ENCODE data around the gene MOCS3. TPM values are rescaled to one million over a fixed set of nuclear protein-coding genes. Genes with fewer than 3 reads are reported as not detected.

Gene MOCS3
- polyA plus RNA-seq, 1 donor from 2014 or later = 5.5 TPM

DNA sequence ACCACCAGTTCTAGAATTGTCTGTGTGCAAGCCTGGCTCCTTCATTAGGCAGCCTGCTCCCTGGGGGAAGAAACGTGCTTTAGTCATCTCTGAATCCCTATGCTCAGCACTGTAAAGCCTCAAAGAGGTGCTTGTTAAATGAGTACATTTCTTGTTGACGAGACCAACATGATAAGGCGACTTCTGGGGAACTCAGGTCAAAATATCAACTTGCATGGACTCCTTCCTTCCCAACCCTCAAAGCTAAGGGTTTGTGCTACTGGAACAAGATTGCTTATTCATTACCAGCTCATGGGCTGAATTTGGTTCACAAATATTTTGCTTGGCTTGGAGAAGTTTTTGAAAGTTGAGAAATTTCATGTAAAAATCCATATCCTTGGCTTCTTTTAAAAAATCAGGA is 53.7 kb downstream of the MOCS3 start:
- H3K9me2 ChIP-seq (ENCODE audit: insufficient read depth, low read length) = no peaks in the 10 kb centered on the region
- no peaks in the 10 kb centered on the region for H3K9me3 ChIP-seq (ENCODE audit: low read length)
- H3K9ac ChIP-seq (ENCODE audit: low read length) = no peak overlapping the region
- no peak overlapping the region for H3K4me2 ChIP-seq (ENCODE audit: low read length)
- no peak overlapping the region for H3K27ac ChIP-seq (ENCODE audit: low read length)
- no peaks in the 10 kb centered on the region for H3K27me3 ChIP-seq (ENCODE audit: insufficient read depth, low read depth, low read length)
- no peak for TF ChIP-seq RAD21 (conservative IDR thresholded peaks at IDR 0.05)
- no peak for TF ChIP-seq EP300 (conservative IDR thresholded peaks at IDR 0.05; ENCODE audit: poor library complexity, severe bottlenecking)
- no peak for TF ChIP-seq EZH2 (IDR thresholded peaks at IDR 0.05; ENCODE audit: borderline replicate concordance, insufficient read depth, low read length, poor library complexity, severe bottlenecking)
- no peak for TF ChIP-seq MXI1 (conservative IDR thresholded peaks at IDR 0.05; ENCODE audit: poor library complexity, severe bottlenecking)
- TF ChIP-seq, protein P1, sequence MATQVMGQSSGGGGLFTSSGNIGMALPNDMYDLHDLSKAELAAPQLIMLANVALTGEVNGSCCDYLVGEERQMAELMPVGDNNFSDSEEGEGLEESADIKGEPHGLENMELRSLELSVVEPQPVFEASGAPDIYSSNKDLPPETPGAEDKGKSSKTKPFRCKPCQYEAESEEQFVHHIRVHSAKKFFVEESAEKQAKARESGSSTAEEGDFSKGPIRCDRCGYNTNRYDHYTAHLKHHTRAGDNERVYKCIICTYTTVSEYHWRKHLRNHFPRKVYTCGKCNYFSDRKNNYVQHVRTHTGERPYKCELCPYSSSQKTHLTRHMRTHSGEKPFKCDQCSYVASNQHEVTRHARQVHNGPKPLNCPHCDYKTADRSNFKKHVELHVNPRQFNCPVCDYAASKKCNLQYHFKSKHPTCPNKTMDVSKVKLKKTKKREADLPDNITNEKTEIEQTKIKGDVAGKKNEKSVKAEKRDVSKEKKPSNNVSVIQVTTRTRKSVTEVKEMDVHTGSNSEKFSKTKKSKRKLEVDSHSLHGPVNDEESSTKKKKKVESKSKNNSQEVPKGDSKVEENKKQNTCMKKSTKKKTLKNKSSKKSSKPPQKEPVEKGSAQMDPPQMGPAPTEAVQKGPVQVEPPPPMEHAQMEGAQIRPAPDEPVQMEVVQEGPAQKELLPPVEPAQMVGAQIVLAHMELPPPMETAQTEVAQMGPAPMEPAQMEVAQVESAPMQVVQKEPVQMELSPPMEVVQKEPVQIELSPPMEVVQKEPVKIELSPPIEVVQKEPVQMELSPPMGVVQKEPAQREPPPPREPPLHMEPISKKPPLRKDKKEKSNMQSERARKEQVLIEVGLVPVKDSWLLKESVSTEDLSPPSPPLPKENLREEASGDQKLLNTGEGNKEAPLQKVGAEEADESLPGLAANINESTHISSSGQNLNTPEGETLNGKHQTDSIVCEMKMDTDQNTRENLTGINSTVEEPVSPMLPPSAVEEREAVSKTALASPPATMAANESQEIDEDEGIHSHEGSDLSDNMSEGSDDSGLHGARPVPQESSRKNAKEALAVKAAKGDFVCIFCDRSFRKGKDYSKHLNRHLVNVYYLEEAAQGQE (IDR thresholded peaks at IDR 0.05; ENCODE audit: borderline replicate concordance) = no peak
- no peak for TF ChIP-seq SMC3 (conservative IDR thresholded peaks at IDR 0.05; ENCODE audit: poor library complexity)
- TF ChIP-seq, protein P2, sequence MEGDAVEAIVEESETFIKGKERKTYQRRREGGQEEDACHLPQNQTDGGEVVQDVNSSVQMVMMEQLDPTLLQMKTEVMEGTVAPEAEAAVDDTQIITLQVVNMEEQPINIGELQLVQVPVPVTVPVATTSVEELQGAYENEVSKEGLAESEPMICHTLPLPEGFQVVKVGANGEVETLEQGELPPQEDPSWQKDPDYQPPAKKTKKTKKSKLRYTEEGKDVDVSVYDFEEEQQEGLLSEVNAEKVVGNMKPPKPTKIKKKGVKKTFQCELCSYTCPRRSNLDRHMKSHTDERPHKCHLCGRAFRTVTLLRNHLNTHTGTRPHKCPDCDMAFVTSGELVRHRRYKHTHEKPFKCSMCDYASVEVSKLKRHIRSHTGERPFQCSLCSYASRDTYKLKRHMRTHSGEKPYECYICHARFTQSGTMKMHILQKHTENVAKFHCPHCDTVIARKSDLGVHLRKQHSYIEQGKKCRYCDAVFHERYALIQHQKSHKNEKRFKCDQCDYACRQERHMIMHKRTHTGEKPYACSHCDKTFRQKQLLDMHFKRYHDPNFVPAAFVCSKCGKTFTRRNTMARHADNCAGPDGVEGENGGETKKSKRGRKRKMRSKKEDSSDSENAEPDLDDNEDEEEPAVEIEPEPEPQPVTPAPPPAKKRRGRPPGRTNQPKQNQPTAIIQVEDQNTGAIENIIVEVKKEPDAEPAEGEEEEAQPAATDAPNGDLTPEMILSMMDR (IDR thresholded peaks at IDR 0.05; ENCODE audit: poor library complexity, severe bottlenecking) = no peak
- TF ChIP-seq TAF1 (IDR thresholded peaks at IDR 0.05; ENCODE audit: low read depth) = no peak
- no peak for TF ChIP-seq POLR2AphosphoS5 (IDR thresholded peaks at IDR 0.05)
- H4K20me1 ChIP-seq (ENCODE audit: insufficient read depth) = no peaks in the 10 kb centered on the region
- H3K79me2 ChIP-seq (replicated peaks; ENCODE audit: insufficient read depth, low read length) = no peaks in the 10 kb centered on the region
- H3K4me3 ChIP-seq (ENCODE audit: low read length) = no peak overlapping the region
- no peaks in the 10 kb centered on the region for H3F3A ChIP-seq (ENCODE audit: insufficient read depth, low read length, poor library complexity, severe bottlenecking)
- H2AFZ ChIP-seq (ENCODE audit: low read depth, low read length) = no peak overlapping the region
- no peaks in the 10 kb centered on the region for H3K36me3 ChIP-seq (ENCODE audit: insufficient read depth, low read length)

Other genes with a start within 250 kb of the MOCS3 start
- 5.9 and 7.0 TPM in 2 replicates for gene PARD6B, start 227.2 kb upstream of the MOCS3 start, polyA plus RNA-seq
- gene BCAS4, start 163.8 kb upstream of the MOCS3 start, polyA plus RNA-seq = 24.6 and 37.6 TPM in 2 replicates
- gene ADNP, start 27.4 kb upstream of the MOCS3 start, polyA plus RNA-seq = 78.5 and 81.4 TPM in 2 replicates
- gene DPM1, start 286 bp upstream of the MOCS3 start, polyA plus RNA-seq = 95.5 and 137 TPM in 2 replicates
- 1.7 and 2.1 TPM in 2 replicates for gene KCNG1, start 64.3 kb downstream of the MOCS3 start, polyA plus RNA-seq